WERI-Rb-1 (cell line): ENCODE results near the gene NFATC3.

ENCODE experiments used
- DNase-seq: peaks from one replicate; pipeline ENCODE4 v3.0.0-alpha.2; 2020
- H3K27ac ChIP-seq: fragments of 250-450 bp; sonication (Bioruptor Pico); 2 replicates; pipeline ENCODE4 v1.5.1; 2020; ENCODE audit warnings: mild to moderate bottlenecking, moderate library complexity
- H3K27me3 ChIP-seq: fragments of 250-450 bp; sonication (Bioruptor Pico); 2 replicates; pipeline ENCODE4 v1.5.1; 2021; ENCODE audit warnings: mild to moderate bottlenecking, low read depth, moderate library complexity; ENCODE audit not compliant: insufficient read depth, severe bottlenecking
- H3K36me3 ChIP-seq: fragments of 250-450 bp; sonication (Bioruptor Pico); 2 replicates; pipeline ENCODE4 v1.5.1; 2020; ENCODE audit warnings: mild to moderate bottlenecking, moderate library complexity
- H3K4me3 ChIP-seq: 2 replicates; pipeline ENCODE4 v1.5.1; 2011; ENCODE audit warnings: low read depth, mild to moderate bottlenecking, control low read depth, low read length
- H3K9me3 ChIP-seq: fragments of 250-450 bp; sonication (Bioruptor Pico); 2 replicates; pipeline ENCODE4 v1.5.1; 2021; ENCODE audit warnings: mild to moderate bottlenecking, moderate library complexity; ENCODE audit not compliant: severe bottlenecking
- CTCF ChIP-seq: IDR thresholded peaks from 2 replicates; pipeline ENCODE4 v1.5.1; 2011; ENCODE audit warnings: low read depth, mild to moderate bottlenecking, control low read depth, inconsistent platforms, low read length

NFATC3 gene

DNA sequence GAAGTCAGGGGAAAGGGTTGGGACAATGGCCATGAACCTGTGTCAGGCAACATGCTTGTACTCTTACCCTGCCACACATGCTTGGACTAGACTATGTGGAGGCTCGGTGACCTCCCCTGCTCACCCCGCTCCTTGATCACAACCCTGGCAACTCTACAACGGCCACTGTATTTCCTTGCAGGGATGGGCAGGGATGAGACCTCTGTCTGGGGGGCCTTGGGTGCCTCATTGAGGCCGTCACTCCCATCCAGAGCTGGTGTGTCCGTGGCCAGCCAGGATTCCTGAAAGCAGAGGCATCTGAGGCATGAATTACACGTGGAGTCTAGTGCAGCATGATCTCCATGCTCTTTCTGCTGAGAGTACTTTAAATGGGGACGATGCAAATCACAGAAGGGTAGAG is 161.0 kb downstream of the NFATC3 start:
- DNase-seq, result no peak
- no peaks in the 10 kb centered on the region for H3K9me3 ChIP-seq
- no peak overlapping the region for H3K27ac ChIP-seq
- no peak for TF ChIP-seq CTCF
- H3K4me3 ChIP-seq, result peak overlapping the region; percentile 67; the same call in 1 of the 2 replicates
- H3K36me3 ChIP-seq, result peaks cover 5% of the 10 kb centered on the region; the same call in 1 of the 2 replicates
- no peaks in the 10 kb centered on the region for H3K27me3 ChIP-seq

DNA sequence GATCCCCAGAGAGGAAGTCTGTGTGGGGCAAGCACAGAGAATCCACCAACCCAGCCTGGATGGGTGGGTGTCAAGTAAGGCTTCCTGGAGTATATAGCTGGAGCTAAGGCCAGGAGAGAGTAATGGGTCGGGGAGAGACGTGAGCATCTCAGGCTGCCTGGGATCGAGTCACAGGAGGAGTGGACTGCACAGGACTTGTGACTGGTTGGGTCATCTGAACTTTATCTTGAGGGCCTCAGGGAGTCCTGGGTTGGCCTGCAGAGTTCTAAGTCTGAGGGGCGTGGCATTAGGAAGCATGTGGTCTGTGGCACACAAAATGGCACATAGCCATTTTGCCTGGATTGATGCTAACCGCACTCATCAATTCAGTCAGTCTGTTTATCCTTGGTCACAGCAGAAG is 161.5 kb downstream of the NFATC3 start:
- no peaks in the 10 kb centered on the region for H3K9me3 ChIP-seq
- no peak for DNase-seq
- peaks cover 5% of the 10 kb centered on the region; the same call in 1 of the 2 replicates for H3K36me3 ChIP-seq
- no peak overlapping the region for H3K4me3 ChIP-seq
- no peaks in the 10 kb centered on the region for H3K27me3 ChIP-seq
- TF ChIP-seq CTCF, result no peak
- no peak overlapping the region for H3K27ac ChIP-seq

DNA sequence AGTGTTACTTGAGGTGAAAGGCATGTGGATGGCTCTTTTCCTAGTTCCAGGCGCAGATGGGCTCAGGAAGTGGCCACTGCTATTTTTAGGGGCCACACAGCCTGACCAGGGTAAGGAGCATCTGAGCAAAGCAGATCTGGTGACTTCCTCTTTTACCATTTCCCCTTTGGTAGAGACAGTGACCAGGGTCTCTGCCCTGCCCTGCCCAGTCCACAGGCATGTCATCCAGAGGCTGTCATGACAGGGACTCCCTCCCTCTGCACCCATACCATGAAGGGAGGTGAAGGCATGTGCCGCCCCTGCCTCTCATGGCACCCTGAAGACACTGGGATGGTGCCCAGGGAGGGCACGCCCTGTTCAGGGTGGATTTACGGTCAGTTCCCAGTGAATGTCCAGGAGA is 162.2 kb downstream of the NFATC3 start:
- Histone ChIP-seq H3K36me3 (peaks cover 5% of the 10 kb centered on the region; the same call in 1 of the 2 replicates), H3K27ac (no peak overlapping the region), H3K9me3 (no peaks in the 10 kb centered on the region), H3K4me3 (no peak overlapping the region), H3K27me3 (no peaks in the 10 kb centered on the region)
- no peak for DNase-seq
- TF ChIP-seq CTCF, result no peak

DNA sequence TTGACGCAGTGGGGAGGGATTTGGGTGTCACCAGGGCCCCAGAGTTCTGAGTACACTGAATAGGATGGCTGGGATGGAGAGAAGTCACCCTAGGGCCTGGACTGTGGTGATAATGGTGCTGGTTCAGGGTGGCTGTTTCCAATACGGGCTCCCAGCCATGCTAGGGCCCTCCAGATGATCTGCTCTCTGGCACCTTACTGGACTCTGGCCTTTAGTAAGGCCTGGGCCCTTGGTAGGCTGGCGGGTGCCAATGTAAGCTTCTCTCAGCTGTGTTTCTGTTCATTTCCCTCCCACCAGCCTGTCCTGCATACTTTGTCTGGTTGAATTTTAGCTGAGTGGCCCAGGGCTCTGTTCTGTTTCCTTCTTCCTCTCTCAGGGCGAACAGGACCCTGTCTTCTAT is 162.8 kb downstream of the NFATC3 start:
- no peak for DNase-seq
- Histone ChIP-seq H3K4me3 (no peak overlapping the region), H3K27ac (no peak overlapping the region), H3K9me3 (no peaks in the 10 kb centered on the region), H3K27me3 (no peaks in the 10 kb centered on the region), H3K36me3 (peaks cover 5% of the 10 kb centered on the region; the same call in 1 of the 2 replicates)
- TF ChIP-seq CTCF, result no peak

GRCh38 chr16:68249371-68249770 is 164.2 kb downstream of the NFATC3 start:
- H3K9me3 ChIP-seq, result no peaks in the 10 kb centered on the region
- H3K36me3 ChIP-seq, result peaks cover 5% of the 10 kb centered on the region; the same call in 1 of the 2 replicates
- no peak for DNase-seq
- H3K4me3 ChIP-seq, result no peak overlapping the region
- no peak overlapping the region for H3K27ac ChIP-seq
- TF ChIP-seq CTCF, result no peak
- H3K27me3 ChIP-seq, result no peaks in the 10 kb centered on the region

DNA sequence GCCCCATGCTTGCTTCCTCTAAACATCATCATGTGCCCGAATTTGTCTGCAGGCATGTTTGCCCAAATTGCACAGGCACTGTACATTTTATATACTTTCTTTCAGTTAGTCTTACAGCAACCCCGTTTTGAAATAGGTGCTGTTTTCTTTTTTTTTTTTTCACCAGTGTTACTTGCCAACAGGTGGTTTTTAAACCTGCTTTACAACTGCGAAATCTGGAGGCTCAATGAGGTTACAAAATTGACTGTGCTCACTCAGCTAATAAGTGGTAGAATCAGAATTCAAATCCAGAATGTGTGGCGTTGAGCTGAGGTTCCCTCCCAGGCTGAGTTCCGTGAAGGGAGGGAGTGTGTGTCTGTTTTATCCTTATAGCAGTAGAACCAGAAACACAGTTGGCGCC is 165.8 kb downstream of the NFATC3 start:
- TF ChIP-seq CTCF, result no peak

More for the DNA sequence above, 165.8 kb downstream of the NFATC3 start:
- Histone ChIP-seq H3K9me3 (no peaks in the 10 kb centered on the region), H3K27me3 (no peaks in the 10 kb centered on the region), H3K27ac (no peak overlapping the region), H3K36me3 (peaks cover 5% of the 10 kb centered on the region), H3K4me3 (no peak overlapping the region)
- no peak for DNase-seq
